SK-N-SH (cell line): ENCODE data around the gene OSCAR. TPM values are rescaled to one million over a fixed set of nuclear protein-coding genes. Genes with fewer than 3 reads are reported as not detected.

Experiments used
- CTCF ChIA-PET: fragments of 300-600, 350-600 bp; formaldehyde crosslinking; extraction: SDS; loops from one replicate; lab custom pipeline; 2021; lab: Yijun Ruan, JAX
- POLR2A ChIA-PET: fragments of 350-600 bp; sonication (Branson Sonifier 250); formaldehyde crosslinking; extraction: SDS; loops from one replicate; lab custom pipeline; 2020; ENCODE audit warnings: antibody characterized with exemption, inconsistent platforms; lab: Yijun Ruan, JAX
- DNase-seq: peaks from one replicate; pipeline ENCODE4 v3.0.0; 2012
- H2AFZ ChIP-seq: fragments of 200-600 bp; sonication (generic); 2 replicates; pipeline ENCODE4 v1.8.1; 2016; ENCODE audit warnings: antibody characterized with exemption, mild to moderate bottlenecking, low read depth
- H3F3A ChIP-seq: fragments of 200-600 bp; sonication (generic); replicated peaks from 2 replicates; pipeline ENCODE3; 2016; ENCODE audit warnings: antibody characterized with exemption, mild to moderate bottlenecking; ENCODE audit not compliant: insufficient read depth
- H3K27ac ChIP-seq, 2 experiments: fragments of 200-500 bp in 1 of 2; fragments of 200-600 bp in 1 of 2; sonication (Bioruptor generic) in 1 of 2; sonication (generic), shearing (Covaris generic) in 1 of 2; 2 replicates each; pipeline versions ENCODE4 v1.5.1 to v1.6.1; 2014 to 2016; ENCODE audit warnings: low read depth in 2 of 2, inconsistent platforms in 1 of 2, low read length in 1 of 2, mild to moderate bottlenecking in 1 of 2, mixed read lengths in 1 of 2
- H3K27me3 ChIP-seq: fragments of 200-600 bp; sonication (generic), shearing (Covaris generic); 2 replicates; pipeline ENCODE4 v1.6.1; 2016; ENCODE audit warnings: mixed run types; ENCODE audit not compliant: insufficient read depth
- H3K36me3 ChIP-seq, 2 experiments: fragments of 200-500 bp in 1 of 2; fragments of 200-600 bp in 1 of 2; sonication (Bioruptor generic) in 1 of 2; sonication (generic) in 1 of 2; replicated peaks in 1 of 2; 2 replicates each; pipeline versions ENCODE3 to v1.5.1; 2014 to 2016; ENCODE audit warnings: low read length in 1 of 2, mild to moderate bottlenecking in 1 of 2; ENCODE audit not compliant: insufficient read depth in 2 of 2, control insufficient read depth in 1 of 2
- H3K4me1 ChIP-seq, 2 experiments: fragments of 200-500 bp in 1 of 2; fragments of 200-600 bp in 1 of 2; sonication (Bioruptor generic) in 1 of 2; sonication (generic), shearing (Covaris generic) in 1 of 2; 2 replicates each; pipeline versions ENCODE4 v1.5.1 to v1.6.1; 2014 to 2016; ENCODE audit warnings: low read depth in 1 of 2, low read length in 1 of 2, mixed run types in 1 of 2; ENCODE audit not compliant: insufficient read depth in 2 of 2, control insufficient read depth in 1 of 2
- H3K4me2 ChIP-seq: fragments of 200-600 bp; sonication (generic), shearing (Covaris generic); 2 replicates; pipeline ENCODE4 v1.6.1; 2017; ENCODE audit warnings: mixed run types
- H3K4me3 ChIP-seq, 2 experiments: fragments of 200-500 bp in 1 of 2; fragments of 200-600 bp in 1 of 2; sonication (Bioruptor generic) in 1 of 2; sonication (generic), shearing (Covaris generic) in 1 of 2; 2 replicates each; pipeline versions ENCODE4 v1.5.1 to v1.8.1; 2014 to 2016; ENCODE audit warnings: low read depth in 2 of 2, inconsistent platforms in 1 of 2, low read length in 1 of 2, mild to moderate bottlenecking in 1 of 2, mixed read lengths in 1 of 2, moderate library complexity in 1 of 2
- H3K79me2 ChIP-seq: fragments of 200-600 bp; sonication (generic); 2 replicates; pipeline ENCODE4 v1.8.1; 2017; ENCODE audit warnings: mild to moderate bottlenecking; ENCODE audit not compliant: insufficient read depth
- H3K9ac ChIP-seq: fragments of 200-600 bp; sonication (generic); 2 replicates; pipeline ENCODE4 v1.6.1; 2017; ENCODE audit warnings: mixed run types
- H3K9me2 ChIP-seq: fragments of 200-600 bp; sonication (generic); 2 replicates; pipeline ENCODE4 v1.6.1; 2017; ENCODE audit warnings: mixed run types
- H3K9me3 ChIP-seq: fragments of 200-600 bp; sonication (generic); 2 replicates; pipeline ENCODE4 v1.6.1; 2017; ENCODE audit warnings: mixed run types, mild to moderate bottlenecking, moderate library complexity
- H4K20me1 ChIP-seq: fragments of 200-600 bp; sonication (generic); 2 replicates; pipeline ENCODE4 v1.6.1; 2017; ENCODE audit warnings: mild to moderate bottlenecking, mixed run types; ENCODE audit not compliant: insufficient read depth
- CHD2 ChIP-seq: fragments of 150-350 bp; IDR thresholded peaks from 2 replicates; pipeline ENCODE4 v1.6.1; 2018; ENCODE audit warnings: low read length; ENCODE audit not compliant: partially characterized antibody
- GATA2 ChIP-seq: sonication (generic); formaldehyde crosslinking; IDR thresholded peaks from 2 replicates; pipeline ENCODE4 v1.5.0; 2020; ENCODE audit warnings: mild to moderate bottlenecking, missing genetic modification reagents
- IRF3 ChIP-seq: fragments of 150-350 bp; IDR thresholded peaks from 2 replicates; pipeline ENCODE4 v1.6.1; 2016; ENCODE audit warnings: mild to moderate bottlenecking, low read depth, low read length
- POLR2AphosphoS5 ChIP-seq: IDR thresholded peaks from 2 replicates; pipeline ENCODE4 v1.6.1; 2012; ENCODE audit warnings: low read depth, low read length
- RCOR1 ChIP-seq: fragments of 150-350 bp; IDR thresholded peaks from 2 replicates; pipeline ENCODE4 v1.6.1; 2017; ENCODE audit warnings: antibody characterized with exemption, low read length
- REST ChIP-seq: IDR thresholded peaks from 2 replicates; pipeline ENCODE4 v1.6.1; 2012; ENCODE audit warnings: mild to moderate bottlenecking, low read depth, low read length, moderate library complexity
- RFX5 ChIP-seq: IDR thresholded peaks from 2 replicates; pipeline ENCODE4 v1.6.1; 2012; ENCODE audit warnings: mild to moderate bottlenecking, improper control_type of control experiment, low read length
- RXRA ChIP-seq: IDR thresholded peaks from 2 replicates; pipeline ENCODE4 v1.4.0; 2012; ENCODE audit warnings: low read depth, mild to moderate bottlenecking, borderline replicate concordance
- SMC3 ChIP-seq: IDR thresholded peaks from 2 replicates; pipeline ENCODE4 v1.6.1; 2012; ENCODE audit warnings: low read depth, low read length, improper control_type of control experiment
- TAF1 ChIP-seq: IDR thresholded peaks from 2 replicates; pipeline ENCODE4 v1.6.1; 2012; ENCODE audit warnings: low read depth, mild to moderate bottlenecking, low read length, moderate library complexity, borderline replicate concordance
- TEAD4 ChIP-seq: IDR thresholded peaks from 2 replicates; pipeline ENCODE4 v1.4.0; 2012; ENCODE audit warnings: mild to moderate bottlenecking, borderline replicate concordance; ENCODE audit not compliant: insufficient read depth
- USF2 ChIP-seq: fragments of 150-350 bp; IDR thresholded peaks from 2 replicates; pipeline ENCODE4 v1.6.1; 2017; ENCODE audit warnings: antibody characterized with exemption, low read length, low read depth, borderline replicate concordance
- WGBS: methylation state at CpG from one replicate; pipeline ENCODE4 v1.1.6; 2017; ENCODE audit warnings: low lambda C conversion rate; 5-methylcytosine and 5-hydroxymethylcytosine counted together
- polyA plus RNA-seq, 3 experiments: library from polyadenylated mRNA; depleted of rRNA; stranded (reverse); fragments of >200 nt; gene quantifications; 2 replicates each; pipeline ENCODE4 v1.2.3, GENCODE V29; 2012

The OSCAR gene
- polyA plus RNA-seq, 1 of the 3 experiments (the other 2 are of a cell fraction), result 1.2 TPM

- Histone ChIP-seq H2AFZ (peak overlapping the region; percentile 22; the same call in 1 of the 2 replicates), H3K9me2 (no peaks in the 10 kb centered on the region), H3K27me3 (0 out of 2 replicates have a peak, but pooled peaks cover 4% of the 10 kb centered on the region), H3F3A (no peaks in the 10 kb centered on the region), H4K20me1 (no peaks in the 10 kb centered on the region), H3K4me1 (no peaks in the 10 kb centered on the region; a peak in 1 of 4 replicates), H3K4me3 (peak overlapping the region in 1 of 2 experiments; percentile 19; a peak in 1 of 4 replicates), H3K36me3 (no peaks in the 10 kb centered on the region), H3K4me2 (peak overlapping the region; percentile 69), H3K9ac (no peak overlapping the region), H3K79me2 (no peaks in the 10 kb centered on the region), H3K27ac (no peak overlapping the region), H3K9me3 (no peaks in the 10 kb centered on the region)
- CTCF ChIA-PET, result interaction anchor here (0.6 to 1.5 kb wide), 4 partner anchors 9 to 71 kb away, joined by 4 to 6 read pairs (median 4); no protein-coding TSS in a partner anchor
- POLR2A ChIA-PET, result interaction anchor here (0.9 kb wide), 1 partner anchor 20 kb away, joined by 5 read pairs; the partner anchor contains the start of gene TFPT
- no peak for DNase-seq
- TF ChIP-seq TEAD4, result no peak
- no peak for TF ChIP-seq REST
- no peak for TF ChIP-seq CHD2
- no peak for TF ChIP-seq TAF1
- TF ChIP-seq USF2, result no peak
- 68% methylated on average over 13 of the region's 22 CpGs for WGBS
Measured at GRCh38 chr19:54095136-54095858, 5.3 kb downstream of the OSCAR start.

- Histone ChIP-seq H3F3A (no peaks in the 10 kb centered on the region), H2AFZ (no peak overlapping the region), H3K9me3 (no peaks in the 10 kb centered on the region), H3K79me2 (no peaks in the 10 kb centered on the region), H3K9ac (no peak overlapping the region), H3K4me1 (no peaks in the 10 kb centered on the region; a peak in 1 of 4 replicates), H3K4me2 (no peak overlapping the region), H4K20me1 (no peaks in the 10 kb centered on the region)
- WGBS, result 73% methylated on average over 17 of the region's 17 CpGs
- CTCF ChIA-PET, result interaction anchor here (0.6 to 1.5 kb wide), 3 partner anchors 8 to 70 kb away, joined by 4 to 6 read pairs (median 4); no protein-coding TSS in a partner anchor
- TF ChIP-seq RCOR1 (no peak), CHD2 (no peak), SMC3 (no peak), IRF3 (no peak), RFX5 (no peak), GATA2 (CRISPR knock-in tag) (no peak), POLR2AphosphoS5 (no peak), RXRA (no peak)
- TF ChIP-seq, all 33 proteins: peak for 0
- Histone ChIP-seq H3K27me3 (peaks cover 6% of the 10 kb centered on the region; the same call in 1 of the 2 replicates), H3K36me3 (no peaks in the 10 kb centered on the region), H3K27ac (no peak overlapping the region), H3K4me3 (no peak overlapping the region), H3K9me2 (no peaks in the 10 kb centered on the region)
- DNase-seq, result no peak
- POLR2A ChIA-PET, result no interaction called here
Measured at GRCh38 chr19:54094426-54095000, 6.1 kb downstream of the OSCAR start.
